ENCODE measurements around the gene WBP2.

WBP2 gene

DNA sequence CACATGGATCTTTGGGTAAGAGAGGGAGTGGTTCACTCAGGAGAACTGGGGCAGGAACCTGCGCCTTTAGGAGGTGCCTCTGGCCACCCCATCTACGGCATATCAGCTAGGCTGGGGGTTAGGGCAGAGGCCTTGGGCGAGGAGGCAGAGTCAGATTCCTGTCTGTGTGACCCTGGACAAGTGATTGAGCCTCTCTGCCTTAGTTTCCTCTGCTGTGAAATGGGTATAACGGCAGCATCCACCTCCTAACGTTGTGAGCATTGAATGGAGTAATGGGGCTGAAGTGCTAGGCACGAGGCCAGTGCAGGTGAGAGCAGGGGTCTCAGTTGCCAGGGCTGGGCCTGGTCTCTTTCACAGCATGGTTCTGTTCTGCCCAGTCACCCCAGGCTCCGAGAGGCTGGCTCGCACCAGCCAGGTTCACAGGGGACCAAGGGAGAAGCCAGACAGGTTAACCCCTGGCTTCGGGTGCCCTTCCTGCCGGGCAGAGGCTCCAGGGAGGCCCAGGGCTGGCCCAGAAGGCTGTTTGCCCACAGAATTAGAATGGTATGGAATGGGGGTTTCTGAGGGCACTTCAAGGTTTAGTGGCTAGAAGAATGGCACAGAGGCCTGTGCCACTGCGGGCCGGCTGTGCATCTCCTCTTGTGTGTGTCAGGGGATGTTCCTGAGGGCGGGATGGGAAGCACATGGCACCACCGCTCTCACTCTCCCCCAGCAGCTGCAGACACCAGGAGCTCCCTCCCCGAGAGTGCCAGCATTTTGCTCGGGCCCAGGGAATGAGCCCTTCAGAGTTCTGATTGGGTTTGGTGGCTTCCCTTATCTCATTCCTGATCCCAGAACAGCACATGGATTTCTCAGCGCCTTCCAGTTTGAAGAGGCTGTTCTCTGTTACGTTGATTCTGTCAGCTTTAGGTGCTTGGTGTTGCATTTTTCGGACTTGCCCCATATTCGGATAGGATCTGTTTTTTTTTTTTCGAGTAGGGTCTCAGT lies 34.7 kb downstream of the WBP2 start:
- no peak for TF ChIP-seq CTCF (IDR thresholded peaks at IDR 0.05; ENCODE audit: low read length, missing control alignments)
- no peak overlapping the region for H3K4me3 ChIP-seq (replicated peaks; ENCODE audit: low read depth, low read length)
- no peak for DNase-seq (ENCODE audit: low read depth)

DNA sequence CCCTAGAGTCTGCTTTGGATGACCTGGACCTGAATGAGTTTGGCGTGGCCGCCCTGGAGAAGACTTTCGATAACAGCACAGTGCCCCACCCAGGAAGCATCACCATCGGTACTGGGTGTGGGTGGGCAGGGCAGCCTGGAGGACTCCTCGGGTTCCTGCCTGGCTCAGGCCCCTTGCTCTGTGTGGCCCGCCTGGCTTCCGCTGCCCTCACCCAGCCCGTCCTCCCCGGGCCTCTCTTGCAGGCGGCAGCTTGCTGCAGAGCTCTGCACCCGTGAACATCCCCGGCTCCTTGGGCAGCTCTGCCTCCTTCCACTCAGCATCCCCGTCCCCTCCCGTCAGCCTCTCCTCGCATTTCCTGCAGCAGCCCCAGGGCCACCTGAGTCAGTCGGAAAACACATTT lies 35.5 kb downstream of the WBP2 start:
- DNase-seq (ENCODE audit: low read depth), result no peak
- no peak for TF ChIP-seq CTCF (IDR thresholded peaks at IDR 0.05; ENCODE audit: low read length, missing control alignments)
- H3K4me3 ChIP-seq (replicated peaks; ENCODE audit: low read depth, low read length), result no peak overlapping the region

GRCh38 chr17:75819116-75819515 lies 36.0 kb downstream of the WBP2 start:
- no peak overlapping the region for H3K4me3 ChIP-seq (replicated peaks; ENCODE audit: low read depth, low read length)
- DNase-seq (ENCODE audit: low read depth), result no peak
- no peak for TF ChIP-seq CTCF (IDR thresholded peaks at IDR 0.05; ENCODE audit: low read length, missing control alignments)

DNA sequence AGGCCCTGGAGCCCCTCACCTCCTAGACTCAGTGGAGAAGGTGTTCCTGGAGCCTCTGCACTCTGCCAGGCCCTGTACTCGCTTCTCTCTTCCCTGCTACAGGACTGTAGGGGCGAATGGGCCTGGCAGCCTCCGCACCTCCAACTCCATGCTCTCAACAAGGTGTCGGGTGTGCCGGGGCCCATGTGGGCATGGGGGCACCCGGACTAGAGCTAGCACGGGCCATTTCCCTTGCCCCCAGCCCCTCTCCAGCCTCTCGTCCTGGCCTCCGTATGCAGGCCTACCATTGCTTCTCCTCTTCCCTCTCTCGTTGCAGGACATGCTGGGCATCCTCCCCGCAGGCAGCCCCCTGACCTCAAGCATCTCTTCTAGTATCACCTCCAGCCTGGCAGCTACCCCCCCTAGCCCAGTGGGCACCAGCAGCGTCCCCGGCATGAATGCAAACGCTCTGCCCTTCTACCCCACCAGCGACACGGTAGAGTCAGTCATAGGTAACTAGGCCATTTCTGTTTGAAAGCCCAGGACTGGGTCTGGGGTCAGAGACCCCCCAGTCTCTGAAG lies 36.7 kb downstream of the WBP2 start:
- no peak for DNase-seq (ENCODE audit: low read depth)
- TF ChIP-seq CTCF (IDR thresholded peaks at IDR 0.05; ENCODE audit: low read length, missing control alignments), result no peak
- no peak overlapping the region for H3K4me3 ChIP-seq (replicated peaks; ENCODE audit: low read depth, low read length)

DNA sequence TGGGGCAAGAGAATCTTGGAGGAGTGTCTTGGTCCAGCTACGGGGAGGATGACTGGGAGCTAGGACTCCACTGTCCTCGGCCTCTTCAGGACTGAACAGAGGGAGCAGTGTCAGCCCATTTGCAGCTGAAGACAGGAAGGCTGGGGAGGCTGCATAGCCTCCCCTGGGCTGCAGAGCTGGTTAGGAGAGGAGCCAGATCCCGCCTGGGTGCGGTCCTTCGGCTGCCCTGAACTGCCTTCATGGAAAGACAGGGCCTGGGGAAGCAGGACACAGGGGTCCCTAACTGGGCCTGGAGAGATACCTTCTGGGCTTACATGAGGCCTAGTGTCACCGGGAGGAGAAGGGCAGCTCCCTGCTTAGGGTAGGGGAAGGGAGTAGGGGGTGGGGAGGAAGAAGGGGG lies 37.6 kb downstream of the WBP2 start:
- DNase-seq (ENCODE audit: low read depth), result no peak
- no peak for TF ChIP-seq CTCF (IDR thresholded peaks at IDR 0.05; ENCODE audit: low read length, missing control alignments)
- no peak overlapping the region for H3K4me3 ChIP-seq (replicated peaks; ENCODE audit: low read depth, low read length)

DNA sequence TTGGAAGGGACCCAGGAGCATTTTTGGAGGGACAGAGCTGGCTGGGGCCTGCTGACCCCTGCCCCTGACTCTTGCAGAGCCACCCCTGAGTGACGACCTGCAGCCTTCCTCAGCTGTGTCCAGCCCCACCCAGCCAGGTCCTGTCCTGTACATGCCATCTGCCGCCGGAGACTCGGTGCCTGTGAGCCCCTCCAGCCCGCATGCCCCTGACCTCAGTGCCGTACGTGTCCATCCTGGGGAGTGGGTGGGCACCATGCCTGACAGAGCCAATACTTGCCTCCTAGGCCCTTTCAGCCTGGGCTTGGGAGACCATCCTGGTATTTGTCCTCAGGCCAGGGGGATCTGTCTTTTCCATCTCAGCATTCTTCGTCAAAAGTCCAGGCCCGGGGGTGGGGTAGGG lies 38.4 kb downstream of the WBP2 start:
- DNase-seq (ENCODE audit: low read depth), result no peak
- TF ChIP-seq CTCF (IDR thresholded peaks at IDR 0.05; ENCODE audit: low read length, missing control alignments), result no peak
- H3K4me3 ChIP-seq (replicated peaks; ENCODE audit: low read depth, low read length), result no peak overlapping the region
